Suprapubic skin (tissue), 4 donors: ENCODE results near the gene ARHGAP6.

Experiments used
- EP300 ChIP-seq: sonication (generic); formaldehyde crosslinking; IDR thresholded peaks from one replicate; pipeline ENCODE4 v1.6.1; 2017; ENCODE audit warnings: antibody characterized with exemption
- POLR2A ChIP-seq, 2 donors: fragments of 450-650 bp; IDR thresholded peaks; one replicate each; pipeline ENCODE4 v1.6.1; 2017; ENCODE audit warnings: antibody characterized with exemption in 2 of 2, mild to moderate bottlenecking in 2 of 2, moderate library complexity in 2 of 2
- POLR2AphosphoS5 ChIP-seq, 3 donors: sonication (generic); formaldehyde crosslinking; IDR thresholded peaks; one replicate each; pipeline ENCODE4 v1.6.1; 2017; ENCODE audit warnings: antibody characterized with exemption in 3 of 3
- TF ChIP-seq, protein P1 (sequence below), 2 donors: fragments of 200-600 bp in 1 of 2; fragments of 450-650 bp in 1 of 2; sonication (generic) in 1 of 2; IDR thresholded peaks; one replicate each; pipeline ENCODE4 v1.5.1; 2016 to 2019; ENCODE audit warnings: antibody characterized with exemption in 2 of 2, mild to moderate bottlenecking in 1 of 2, moderate library complexity in 1 of 2

DNA sequence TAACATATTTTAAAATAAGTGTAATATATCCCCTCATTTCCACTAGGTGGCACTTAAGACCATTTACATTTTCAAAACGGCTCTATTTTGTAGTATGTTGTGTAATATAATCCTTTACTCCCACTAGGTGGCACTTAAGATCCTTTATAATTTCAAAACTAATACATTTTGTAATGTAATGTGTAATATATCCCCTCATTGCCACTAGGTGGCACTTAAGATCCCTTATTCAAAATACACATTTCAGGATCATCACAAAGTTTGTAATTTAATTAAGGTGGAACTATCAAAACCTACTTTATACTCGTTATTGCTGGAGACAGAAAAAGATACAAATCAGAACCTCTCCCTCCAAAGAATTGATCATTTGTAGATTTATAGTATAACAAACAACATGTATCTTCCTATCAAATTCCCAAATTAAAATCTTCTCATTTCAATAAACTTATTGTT is 132.5 kb downstream of the ARHGAP6 start:
- TF ChIP-seq, protein P1, sequence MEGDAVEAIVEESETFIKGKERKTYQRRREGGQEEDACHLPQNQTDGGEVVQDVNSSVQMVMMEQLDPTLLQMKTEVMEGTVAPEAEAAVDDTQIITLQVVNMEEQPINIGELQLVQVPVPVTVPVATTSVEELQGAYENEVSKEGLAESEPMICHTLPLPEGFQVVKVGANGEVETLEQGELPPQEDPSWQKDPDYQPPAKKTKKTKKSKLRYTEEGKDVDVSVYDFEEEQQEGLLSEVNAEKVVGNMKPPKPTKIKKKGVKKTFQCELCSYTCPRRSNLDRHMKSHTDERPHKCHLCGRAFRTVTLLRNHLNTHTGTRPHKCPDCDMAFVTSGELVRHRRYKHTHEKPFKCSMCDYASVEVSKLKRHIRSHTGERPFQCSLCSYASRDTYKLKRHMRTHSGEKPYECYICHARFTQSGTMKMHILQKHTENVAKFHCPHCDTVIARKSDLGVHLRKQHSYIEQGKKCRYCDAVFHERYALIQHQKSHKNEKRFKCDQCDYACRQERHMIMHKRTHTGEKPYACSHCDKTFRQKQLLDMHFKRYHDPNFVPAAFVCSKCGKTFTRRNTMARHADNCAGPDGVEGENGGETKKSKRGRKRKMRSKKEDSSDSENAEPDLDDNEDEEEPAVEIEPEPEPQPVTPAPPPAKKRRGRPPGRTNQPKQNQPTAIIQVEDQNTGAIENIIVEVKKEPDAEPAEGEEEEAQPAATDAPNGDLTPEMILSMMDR (IDR thresholded peaks at IDR 0.05) = peak; percentile 52 to 93
- TF ChIP-seq EP300 (no peak), POLR2A (IDR thresholded peaks at IDR 0.05) (no peak), POLR2AphosphoS5 (IDR thresholded peaks at IDR 0.05) (no peak)
